GM12872 (cell line): ENCODE results near the gene DDX56.

Experiments
- CTCF ChIP-seq: IDR thresholded peaks from 3 replicates; pipeline ENCODE4 v1.5.1; 2011; ENCODE audit warnings: low read depth, mild to moderate bottlenecking, low read length, moderate library complexity; ENCODE audit not compliant: insufficient read depth

DDX56 gene

DNA sequence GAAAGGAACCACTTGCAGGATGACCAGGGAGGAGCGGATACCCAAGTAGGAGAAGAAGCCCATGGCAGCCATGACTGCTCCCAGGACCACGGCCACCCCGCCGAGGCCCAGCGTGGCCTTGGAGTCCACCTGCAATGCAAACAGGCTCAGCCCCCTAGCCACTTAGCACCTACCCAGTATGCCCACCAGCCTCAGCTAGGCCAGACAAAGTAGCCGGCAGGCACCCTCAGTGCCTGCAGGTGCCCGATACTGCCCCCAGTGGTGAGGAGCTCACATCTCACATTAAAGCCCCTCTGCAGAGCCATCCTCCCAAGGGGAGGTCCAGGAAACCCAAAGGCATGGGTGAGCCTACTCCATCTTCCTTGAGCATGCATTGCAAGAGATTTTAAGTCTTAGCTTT, 39.2 kb downstream of the DDX56 start:
- TF ChIP-seq CTCF: peak; percentile 92

DNA sequence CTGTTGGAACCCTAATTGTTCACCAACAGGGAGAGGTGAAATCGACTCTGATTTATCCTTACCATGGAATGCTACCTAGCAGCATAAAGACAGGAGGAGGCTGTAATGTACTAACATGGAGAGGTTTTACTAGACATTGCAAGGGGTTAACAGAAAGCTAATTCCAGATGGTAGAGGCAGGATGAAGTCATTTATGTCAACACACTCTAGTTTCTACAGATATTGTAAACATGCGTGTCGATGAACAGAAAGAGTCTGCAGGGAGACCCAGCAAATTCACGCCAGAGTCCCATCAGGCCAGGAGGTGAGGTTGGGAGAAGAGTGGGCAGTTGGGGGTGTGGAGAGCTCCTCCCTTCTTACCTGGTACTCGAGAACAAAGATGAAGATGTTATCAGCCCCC, 39.6 kb downstream of the DDX56 start:
- TF ChIP-seq CTCF: no peak

DNA sequence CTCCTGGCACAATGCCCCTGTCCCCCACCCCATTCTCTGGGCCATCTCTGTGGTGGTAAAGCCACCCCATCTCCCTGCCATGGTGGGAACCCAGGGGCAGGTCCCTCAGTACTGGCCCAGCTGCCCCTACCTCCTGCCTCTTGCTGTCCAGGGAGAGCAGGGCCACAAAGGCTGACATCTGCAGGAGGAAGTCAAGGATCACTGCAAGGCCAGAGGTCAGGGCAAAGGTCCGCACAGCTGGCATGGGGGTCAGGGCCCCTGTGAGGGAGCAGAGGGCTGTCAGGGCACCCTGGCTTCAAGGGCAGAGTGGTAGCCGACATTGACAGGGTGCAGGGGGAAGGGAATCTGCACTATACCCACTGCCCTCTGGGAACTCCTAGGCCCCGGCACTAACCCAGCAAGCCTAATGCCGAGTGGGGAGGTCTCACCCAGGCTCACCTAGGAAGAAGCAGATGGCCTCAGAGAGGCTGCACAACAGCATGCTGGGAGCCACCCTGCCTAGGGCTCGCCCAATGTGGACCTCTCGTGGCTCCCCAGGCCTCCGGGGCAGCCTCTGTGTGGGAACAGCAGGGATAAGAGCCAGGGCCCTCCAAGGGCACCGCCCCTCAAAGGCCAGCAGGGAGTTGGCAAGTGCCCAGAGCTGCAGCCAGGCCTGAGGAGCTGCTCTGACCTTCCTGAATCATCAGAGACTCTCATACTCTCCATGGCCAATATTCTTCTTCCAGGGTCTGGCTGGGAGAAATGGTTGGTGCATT, 40.2 kb downstream of the DDX56 start:
- TF ChIP-seq CTCF: no peak

DNA sequence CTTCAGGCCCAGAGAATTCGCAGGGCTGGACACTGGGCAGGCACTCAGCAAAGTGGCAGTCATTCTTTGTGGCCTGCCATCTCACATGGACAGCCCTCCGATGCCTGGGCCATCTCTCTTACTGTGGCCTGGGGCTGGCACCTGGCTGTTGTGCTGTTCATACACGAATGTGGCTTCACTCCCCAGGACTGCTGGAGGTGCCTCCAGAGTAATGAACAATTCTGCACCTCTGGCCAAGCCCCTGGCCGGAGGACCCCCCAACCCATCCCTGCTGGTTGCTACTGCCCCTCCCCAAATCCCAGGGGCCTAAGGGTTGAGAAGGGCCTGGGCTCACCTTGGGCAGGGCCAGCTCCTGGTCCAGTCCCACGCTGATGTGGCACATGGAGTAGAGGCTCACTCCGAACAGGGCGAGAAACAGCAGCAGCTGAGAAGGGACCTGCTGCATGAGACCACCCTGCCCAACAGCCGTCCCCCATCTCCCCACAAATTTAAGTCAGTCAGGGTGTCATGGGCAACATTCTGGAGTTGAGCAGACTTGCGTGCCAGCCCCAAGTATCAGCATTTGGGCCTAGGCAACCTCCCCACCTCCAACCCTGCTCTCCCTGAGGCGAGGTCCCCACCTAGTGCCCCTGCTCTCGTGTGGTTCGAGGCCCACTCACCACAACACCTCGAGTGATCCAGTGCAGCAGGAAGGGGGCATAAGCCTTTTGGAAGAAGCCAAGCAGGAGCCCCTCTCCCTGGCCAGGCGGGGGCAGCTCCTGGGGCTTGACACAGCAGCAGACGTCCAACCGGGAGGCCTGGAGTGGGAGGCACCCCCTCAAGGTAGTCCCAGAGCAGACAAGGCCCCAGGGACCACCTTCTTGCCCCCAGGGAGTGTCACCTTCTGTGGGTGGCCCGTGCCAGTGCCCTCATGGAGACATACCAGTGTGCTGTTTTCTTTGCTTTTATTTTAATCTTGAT, 42.0 kb downstream of the DDX56 start:
- no peak for TF ChIP-seq CTCF

GRCh38 chr7:44530990-44531389, 42.7 kb downstream of the DDX56 start:
- TF ChIP-seq CTCF: no peak

DNA sequence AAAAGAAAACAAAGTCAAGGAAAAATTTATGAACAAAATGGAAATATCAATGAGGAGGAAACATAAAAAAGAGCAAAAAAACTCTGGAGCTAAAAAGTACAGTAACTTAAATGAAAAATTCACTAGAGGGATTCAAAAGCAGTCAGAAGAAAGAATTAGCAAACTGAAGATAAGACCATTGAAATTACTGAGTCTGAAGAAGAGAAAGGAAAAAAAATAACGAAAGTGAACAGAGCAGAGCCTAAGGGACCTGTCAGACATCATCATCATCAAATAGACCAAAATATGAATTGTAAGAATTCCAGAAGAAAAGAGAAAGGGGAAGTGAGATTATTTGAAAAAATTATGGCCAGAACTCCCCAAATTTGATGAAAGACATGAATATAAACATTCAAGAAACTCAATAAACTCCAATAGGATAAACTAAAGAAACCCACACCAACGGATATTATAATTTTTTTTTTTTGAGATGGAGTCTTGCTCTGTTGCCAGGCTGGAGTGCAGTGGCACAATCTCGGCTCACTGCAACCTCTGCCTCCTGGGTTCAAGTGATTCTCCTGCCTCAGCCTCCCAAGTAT, 48.8 kb downstream of the DDX56 start:
- no peak for TF ChIP-seq CTCF

GRCh38 chr7:44522315-44522714, 51.4 kb downstream of the DDX56 start:
- TF ChIP-seq CTCF: no peak
